ENCODE data around the gene SHANK2. TPM values are rescaled to one million over a fixed set of nuclear protein-coding genes. Genes with fewer than 3 reads are reported as not detected.

The SHANK2 gene
- total RNA-seq, 6 donors from 2014 or later: 43.6 to 277 (median 75.5) TPM

DNA sequence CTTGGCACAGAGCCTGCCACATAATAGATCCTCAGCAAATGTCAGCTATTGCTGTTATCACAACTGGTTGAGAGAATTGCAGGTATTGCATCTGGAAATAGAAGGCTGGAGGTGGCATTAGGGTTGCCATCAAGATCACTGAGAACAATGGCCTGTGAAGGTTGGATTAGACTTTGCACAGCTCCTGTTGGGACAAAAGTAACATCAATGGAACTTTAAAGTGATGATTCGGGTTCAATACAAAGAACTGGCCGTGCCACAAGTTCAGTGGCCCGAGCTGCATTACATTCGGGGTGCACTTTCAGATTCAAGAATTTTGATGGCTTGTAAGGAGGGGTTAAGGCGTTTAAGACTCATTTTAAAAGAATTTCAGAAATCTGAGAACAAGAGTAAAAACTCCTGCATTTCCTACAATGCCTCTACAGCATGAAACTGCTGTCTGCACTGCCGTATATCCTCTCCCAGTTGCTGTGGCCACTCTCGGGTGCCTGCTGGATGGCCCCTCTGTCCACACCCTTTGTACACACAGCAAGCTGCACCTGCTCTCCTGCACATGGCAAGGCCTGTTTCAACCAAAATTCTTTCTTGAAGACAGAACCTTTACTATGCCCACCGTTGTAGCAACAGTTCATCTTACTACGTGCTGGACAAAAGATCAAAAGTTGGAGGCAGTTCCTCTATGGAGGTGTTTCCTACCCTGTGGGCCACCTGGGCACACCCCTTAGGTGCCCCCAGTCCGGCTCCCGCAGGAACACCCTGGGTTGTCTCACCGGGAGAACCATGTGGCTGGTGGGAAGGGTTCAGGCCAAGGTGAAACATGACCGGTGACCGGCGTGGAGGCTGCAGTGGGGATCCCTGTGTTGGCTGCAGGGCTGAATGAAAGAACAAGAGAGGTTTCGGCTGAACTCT, 17.5 kb upstream of the SHANK2 start:
- Histone ChIP-seq H3K27me3 (no peaks in the 10 kb centered on the region), H3K4me1 (no peaks in the 10 kb centered on the region), H3K36me3 (no peaks in the 10 kb centered on the region), H3K4me3 (no peak overlapping the region), H3K9me3 (peaks cover 0 to 8% (median 3%) of the 10 kb centered on the region in 4 donors), H3K27ac (no peak overlapping the region)
- peak in 1 of 2 donors; percentile 32 for DNase-seq
- TF ChIP-seq POLR2A (IDR thresholded peaks at IDR 0.05): no peak
- TF ChIP-seq EP300 (IDR thresholded peaks at IDR 0.05): no peak
- no peak for TF ChIP-seq CTCF (IDR thresholded peaks at IDR 0.05)
- no peak for TF ChIP-seq POLR2AphosphoS5 (IDR thresholded peaks at IDR 0.05)
- ATAC-seq (ENCODE audit: low FRiP score in 2 of 2): no peak
- 74 to 78% methylated on average over 16 of the region's 16 CpGs for WGBS, 2 donors

DNA sequence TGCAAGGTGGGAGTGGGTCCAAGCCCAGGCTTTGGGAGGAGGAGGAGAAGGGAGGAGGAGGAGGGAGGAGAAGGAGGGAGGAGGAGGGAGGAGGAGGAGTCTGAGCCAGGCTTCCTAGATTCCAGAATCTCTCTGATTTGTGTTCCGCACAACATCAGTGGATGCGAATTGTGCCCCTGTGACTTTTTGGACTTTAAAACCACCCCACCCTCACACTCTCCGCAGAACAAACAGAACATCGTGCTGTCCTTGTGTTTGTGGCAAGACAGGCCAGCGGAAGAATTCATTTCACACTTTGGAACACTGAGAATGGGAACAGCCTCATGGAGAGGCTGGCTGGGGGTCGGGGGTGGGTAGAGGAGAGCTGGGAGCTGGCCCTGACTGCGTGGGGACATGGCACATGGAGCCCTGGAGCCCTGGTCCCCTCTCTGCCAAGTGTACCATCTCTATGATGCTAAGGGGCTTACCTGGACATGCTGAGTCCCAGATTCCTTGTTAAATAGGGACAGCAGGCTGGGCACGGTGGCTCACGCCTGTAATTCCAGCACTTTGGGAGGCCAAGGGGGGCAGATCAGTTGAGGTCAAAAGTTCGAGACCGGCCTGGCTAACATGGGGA, 16.4 kb upstream of the SHANK2 start:
- TF ChIP-seq POLR2A (IDR thresholded peaks at IDR 0.05): no peak
- no peak for TF ChIP-seq CTCF (IDR thresholded peaks at IDR 0.05)
- no peak for TF ChIP-seq POLR2AphosphoS5 (IDR thresholded peaks at IDR 0.05)
- no peak for TF ChIP-seq EP300 (IDR thresholded peaks at IDR 0.05)
- Histone ChIP-seq H3K36me3 (no peaks in the 10 kb centered on the region), H3K27me3 (no peaks in the 10 kb centered on the region), H3K4me3 (no peak overlapping the region), H3K9me3 (peaks cover 0 to 7% (median 0%) of the 10 kb centered on the region in 4 donors), H3K27ac (no peak overlapping the region), H3K4me1 (no peaks in the 10 kb centered on the region)
- no peak for ATAC-seq (ENCODE audit: low FRiP score in 2 of 2)
- DNase-seq: no peak
- 83 to 86% methylated on average over 11 of the region's 11 CpGs for WGBS, 2 donors

- no peaks in the 10 kb centered on the region for H3K4me1 ChIP-seq
- no peak overlapping the region for H3K4me3 ChIP-seq
- H3K27me3 ChIP-seq: no peaks in the 10 kb centered on the region
- H3K27ac ChIP-seq: no peak overlapping the region
- peak in 1 of 2 donors; percentile 42 for DNase-seq
- no peak for ATAC-seq (ENCODE audit: low FRiP score in 2 of 2)
- TF ChIP-seq EP300 (IDR thresholded peaks at IDR 0.05) (no peak), POLR2A (IDR thresholded peaks at IDR 0.05) (no peak), POLR2AphosphoS5 (IDR thresholded peaks at IDR 0.05) (no peak), CTCF (IDR thresholded peaks at IDR 0.05) (no peak)
- no peaks in the 10 kb centered on the region for H3K9me3 ChIP-seq
- H3K36me3 ChIP-seq: no peaks in the 10 kb centered on the region
- 52 to 58% methylated on average over 7 to 15 of the region's 15 CpGs for WGBS, 2 donors
Measured at GRCh38 chr11:71267807-71268421, 15.5 kb upstream of the SHANK2 start.

DNA sequence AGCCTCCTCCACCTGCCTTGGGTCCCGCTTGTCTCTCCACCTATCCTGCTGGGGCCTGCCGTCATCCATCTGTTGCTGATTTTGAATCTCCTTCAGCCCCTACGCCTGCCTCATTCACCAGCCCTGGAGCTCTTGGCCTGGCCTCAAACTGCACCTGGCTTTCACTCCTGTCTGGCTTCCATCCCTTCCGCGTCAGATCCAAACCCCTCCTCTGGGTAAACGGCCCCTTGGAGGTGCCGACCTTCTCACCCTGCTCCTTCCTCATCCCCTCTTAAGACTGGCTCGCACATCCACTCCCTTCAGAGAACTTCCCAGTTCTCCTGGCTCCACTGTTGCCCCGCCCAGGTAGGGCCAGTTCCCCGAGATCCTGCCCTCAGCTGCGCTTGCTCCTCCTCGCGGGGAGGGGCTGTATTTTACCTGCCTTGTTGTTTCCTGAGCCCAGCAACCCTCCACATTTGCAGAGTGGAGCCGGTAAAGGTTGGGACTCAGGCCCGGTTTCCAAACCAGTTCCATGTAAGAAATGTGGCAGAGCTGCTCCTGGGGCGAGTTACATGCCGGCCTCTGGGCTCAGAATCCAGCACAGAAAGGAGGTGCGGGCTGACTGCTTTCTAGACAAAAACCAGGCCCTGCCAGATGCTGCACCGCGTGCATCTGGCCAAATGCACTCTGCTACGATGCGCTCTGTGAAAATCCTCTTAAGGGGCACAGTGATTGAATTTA, 13.9 kb upstream of the SHANK2 start:
- DNase-seq: peak; percentile 3 to 74
- ATAC-seq (ENCODE audit: low FRiP score in 2 of 2): peak; percentile 11 to 47
- WGBS, 2 donors: 45 to 57% methylated on average over 18 to 22 of the region's 22 CpGs
- Histone ChIP-seq H3K27ac (no peak overlapping the region), H3K4me3 (no peak overlapping the region), H3K27me3 (no peaks in the 10 kb centered on the region), H3K9me3 (no peaks in the 10 kb centered on the region), H3K36me3 (no peaks in the 10 kb centered on the region), H3K4me1 (no peaks in the 10 kb centered on the region)
- peak in 1 of 6 experiments; percentile 20 for TF ChIP-seq CTCF (IDR thresholded peaks at IDR 0.05)
- no peak for TF ChIP-seq POLR2AphosphoS5 (IDR thresholded peaks at IDR 0.05)

All from upper lobe of left lung (tissue), 6 donors.